Stimulated activated CD4-positive, alpha-beta T cell treated with anti-CD3 and anti-CD28 coated beads, TNF-alpha, amount 100 ng/mL, for 24 hours (primary cell): ENCODE data around the gene TBC1D22A.

ENCODE experiments used
- DNase-seq, 3 experiments: peaks; one replicate each; pipeline ENCODE4 v3.0.0-alpha.2; 2020; ENCODE audit warnings: low read depth in 3 of 3

Gene TBC1D22A

GRCh38 chr22:47122441-47123000, 360.1 kb downstream of the TBC1D22A start:
- DNase-seq: no peak

- DNase-seq: no peak
Measured at GRCh38 chr22:47123006-47123826, 360.8 kb downstream of the TBC1D22A start.

- DNase-seq: no peak
Measured at GRCh38 chr22:47123827-47124442, 361.5 kb downstream of the TBC1D22A start.

GRCh38 chr22:47124451-47124881, 362.0 kb downstream of the TBC1D22A start:
- DNase-seq: no peak

GRCh38 chr22:47124961-47125360, 362.5 kb downstream of the TBC1D22A start:
- DNase-seq: no peak

DNA sequence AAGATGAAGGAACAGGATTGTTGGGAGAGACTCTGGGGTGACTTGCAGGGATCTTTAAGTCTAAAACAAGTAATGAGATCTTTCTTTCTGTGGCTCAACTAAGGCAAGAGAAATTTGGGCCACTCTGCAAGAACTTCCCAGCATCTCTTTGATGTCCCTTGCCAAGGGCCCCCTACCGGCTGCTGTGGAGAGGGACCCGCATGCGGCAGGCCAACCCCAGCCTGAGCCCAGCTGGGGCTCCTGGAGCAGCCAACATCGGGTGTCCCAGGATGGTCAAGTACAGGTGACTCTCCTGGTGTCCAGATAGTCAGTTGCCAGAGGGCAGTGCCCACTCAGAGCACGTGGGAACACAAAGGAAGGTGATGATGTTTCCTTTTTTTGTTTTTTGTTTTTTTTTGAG, 363.2 kb downstream of the TBC1D22A start:
- DNase-seq: no peak

- DNase-seq: no peak
Measured at GRCh38 chr22:47126344-47126811, 363.9 kb downstream of the TBC1D22A start.

- no peak for DNase-seq
Measured at GRCh38 chr22:47127441-47127871, 365.0 kb downstream of the TBC1D22A start.

DNA sequence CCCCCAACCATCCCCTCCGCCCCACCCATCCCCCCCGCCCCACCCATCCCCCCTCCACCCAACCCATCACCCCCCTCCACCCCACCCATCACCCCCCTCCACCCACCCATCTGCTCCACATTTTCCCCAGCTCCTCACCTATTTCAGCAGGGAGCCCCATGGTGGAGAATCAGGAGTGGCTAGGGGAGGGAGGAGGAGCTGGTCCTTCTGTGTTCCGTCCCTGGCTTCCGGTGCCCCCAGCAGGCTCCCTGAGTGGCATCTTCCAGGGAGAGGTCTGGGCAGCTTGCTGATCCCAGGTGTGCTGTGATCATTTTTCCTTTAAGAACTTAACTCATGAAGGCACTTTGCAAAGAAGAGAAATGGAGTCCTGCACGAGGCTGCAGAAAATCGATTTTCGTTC, 365.8 kb downstream of the TBC1D22A start:
- DNase-seq: no peak

- DNase-seq: no peak
Measured at GRCh38 chr22:47128622-47129215, 366.3 kb downstream of the TBC1D22A start.

GRCh38 chr22:47129902-47130635, 367.6 kb downstream of the TBC1D22A start:
- DNase-seq: peak in 1 of 3 experiments; percentile 5

DNA sequence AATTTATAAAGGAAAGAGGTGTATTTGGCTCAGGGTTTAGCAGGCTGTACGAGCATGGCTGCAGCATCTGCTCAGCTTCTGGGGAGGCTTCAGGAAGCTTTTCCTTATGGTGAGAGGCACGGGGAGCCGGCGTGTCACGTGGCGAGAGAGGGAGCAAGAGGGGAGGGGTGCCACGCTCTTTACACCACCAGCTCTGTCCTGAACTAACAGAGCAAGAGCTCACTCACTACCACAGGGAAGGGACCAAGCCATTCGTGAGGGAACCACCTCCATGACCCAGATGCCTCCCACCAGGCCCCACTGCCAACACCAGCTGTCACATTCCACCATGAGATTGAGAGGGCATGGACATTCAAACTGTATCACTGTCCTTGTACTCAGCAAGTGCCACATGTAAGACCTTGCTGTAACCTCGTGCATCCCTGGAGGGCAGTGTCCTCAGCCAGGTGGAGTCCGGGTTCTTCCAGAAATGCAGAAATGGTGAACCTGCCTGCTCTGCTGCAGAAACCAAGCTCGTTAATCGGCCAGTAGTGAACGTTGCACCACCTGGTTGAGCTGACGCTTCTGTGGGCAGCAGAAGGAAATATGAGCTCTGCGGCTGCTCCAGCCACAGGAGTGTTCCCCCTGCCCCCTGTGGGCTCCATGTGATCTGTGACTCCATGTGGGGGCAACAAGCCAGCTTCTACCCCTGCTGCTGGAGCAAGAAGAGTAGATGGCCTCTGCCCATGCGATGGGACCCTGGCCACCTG, 368.6 kb downstream of the TBC1D22A start:
- DNase-seq: no peak

- no peak for DNase-seq
Measured at GRCh38 chr22:47131632-47132427, 369.4 kb downstream of the TBC1D22A start.

DNA sequence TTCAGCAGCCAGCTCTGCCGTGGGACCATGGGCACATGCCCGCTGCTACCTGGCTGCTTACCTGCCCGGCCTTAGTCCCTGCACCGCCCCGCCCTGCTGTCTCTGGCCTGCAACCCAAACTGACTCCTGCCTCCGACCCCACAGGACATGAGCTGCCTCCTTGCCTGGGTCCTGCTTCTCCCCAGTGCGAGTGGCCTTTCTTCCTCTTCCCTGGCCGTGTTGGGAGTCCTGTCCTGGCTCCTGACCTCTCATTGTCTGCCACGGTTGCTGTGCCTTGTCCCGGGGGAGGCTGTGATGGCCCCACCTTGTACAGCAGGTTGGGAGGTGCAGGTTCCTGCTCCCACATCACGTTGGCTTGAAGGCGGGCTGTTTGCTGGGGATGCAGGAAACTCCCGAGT, 370.0 kb downstream of the TBC1D22A start:
- DNase-seq: no peak

DNA sequence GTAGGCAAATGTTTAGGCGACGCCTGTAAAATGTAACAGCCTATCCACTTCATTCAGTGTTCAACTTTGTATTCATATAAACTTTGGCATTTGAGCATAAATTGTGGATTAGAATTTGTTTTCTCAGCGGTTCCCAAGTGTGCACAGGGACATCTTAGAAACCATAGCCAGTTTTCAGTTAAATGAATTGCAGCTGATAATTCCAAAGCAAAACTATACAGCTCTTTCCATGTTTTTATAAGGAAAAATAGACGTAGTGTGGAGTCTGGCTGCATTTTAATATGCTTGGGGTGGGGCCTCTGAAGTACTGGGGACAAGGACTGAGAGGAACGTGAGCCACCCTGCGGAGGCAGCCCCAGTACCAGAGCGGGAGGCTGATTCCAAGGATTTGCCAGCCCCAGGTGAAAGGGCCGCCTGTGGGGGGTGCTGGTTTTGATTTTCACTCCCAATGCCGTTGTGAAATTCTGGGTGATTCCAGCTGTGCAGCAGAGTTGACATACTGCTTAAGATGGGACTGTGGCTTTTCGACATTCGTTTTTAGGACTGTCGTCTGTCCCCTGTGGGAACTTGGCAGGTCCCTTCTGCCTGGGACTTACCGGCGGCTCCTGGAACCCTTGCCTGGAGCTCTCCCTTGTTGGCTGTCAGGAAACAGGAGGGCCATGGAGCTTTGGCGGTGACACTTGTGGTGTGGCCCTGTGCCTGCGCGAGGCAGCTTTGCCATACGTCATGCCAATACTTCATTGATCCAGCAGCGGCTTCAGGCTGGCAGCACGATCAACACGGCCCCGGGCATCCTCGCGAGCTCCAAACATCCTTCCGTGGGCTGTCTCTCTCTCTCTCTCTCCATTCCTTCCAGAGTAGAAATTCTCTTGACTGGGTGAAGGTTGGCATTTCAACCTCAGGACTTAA, 370.9 kb downstream of the TBC1D22A start:
- no peak for DNase-seq

DNA sequence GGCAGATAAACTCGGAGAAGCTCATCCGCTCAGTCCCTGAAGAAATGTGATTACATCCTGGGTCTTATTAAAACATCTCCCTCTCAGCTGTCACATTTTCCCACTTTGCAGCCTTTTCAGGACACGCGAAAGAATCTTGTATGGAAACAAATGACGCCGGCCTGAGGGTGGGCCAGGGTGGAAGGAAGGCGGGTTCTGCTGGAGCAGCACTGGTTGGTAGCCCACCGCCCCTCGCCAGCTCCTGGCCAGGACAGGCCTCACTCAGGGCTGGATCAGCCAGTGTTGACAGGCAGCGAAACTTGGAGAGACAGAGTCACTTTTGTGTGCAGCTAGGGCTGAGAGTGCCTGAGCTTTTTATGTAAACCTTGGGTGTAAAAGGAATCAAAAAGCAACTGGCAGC, 371.8 kb downstream of the TBC1D22A start:
- no peak for DNase-seq

DNA sequence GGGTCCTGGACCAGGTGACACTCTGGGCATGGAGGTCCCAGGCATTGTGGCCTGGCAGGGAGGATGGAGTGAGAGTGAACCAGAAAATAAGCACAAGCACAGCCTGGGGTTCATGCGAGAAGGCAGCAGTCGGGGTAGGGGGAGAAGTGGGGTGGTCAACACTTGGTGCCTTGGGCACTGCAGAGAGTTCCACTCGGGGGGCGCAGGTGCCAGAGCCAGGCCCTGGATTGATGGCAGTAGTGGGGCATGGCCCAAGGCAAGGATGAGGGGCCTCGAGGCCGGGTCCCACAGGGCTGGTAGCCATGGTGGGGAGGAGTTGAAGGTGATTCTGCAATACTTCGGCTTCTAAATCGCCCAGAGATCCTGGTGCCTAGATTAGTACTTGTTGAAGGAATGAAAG, 372.9 kb downstream of the TBC1D22A start:
- DNase-seq: no peak

GRCh38 chr22:47136050-47136449, 373.6 kb downstream of the TBC1D22A start:
- DNase-seq: no peak

DNA sequence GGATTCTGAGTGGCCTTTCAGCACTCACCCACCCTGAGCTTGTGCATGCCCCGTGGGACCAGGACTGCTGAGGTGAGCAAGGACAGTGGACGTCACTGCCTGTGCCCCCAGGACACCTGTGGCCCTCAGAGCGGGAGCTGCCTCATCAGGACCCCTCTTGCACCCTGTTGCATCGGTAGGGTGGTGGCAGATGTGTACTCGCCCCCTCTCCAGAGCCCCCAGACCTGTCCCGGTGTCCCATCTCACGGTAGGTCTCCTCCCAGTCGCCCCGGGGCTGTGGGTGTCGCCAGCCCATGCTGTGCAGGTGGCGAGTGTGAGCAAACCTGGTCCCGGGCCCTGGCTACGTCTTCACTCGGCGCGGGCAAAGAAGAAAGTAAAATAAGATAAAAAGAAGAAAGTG, 374.2 kb downstream of the TBC1D22A start:
- DNase-seq: no peak
